PC-3 (cell line): ENCODE measurements around the gene CST1. TPM values are rescaled to one million over a fixed set of nuclear protein-coding genes. Genes with fewer than 3 reads are reported as not detected.

Experiments
- ATAC-seq: fragments of 200-7000 bp; cut with Tn5 transposase; 2 replicates; pipeline ENCODE4 v1.9.1; 2020; ENCODE audit warnings: mild to moderate bottlenecking, moderate library complexity
- BruUV-seq: library from RNA; stranded (reverse); fragments of 400-500 nt; replicated peaks from 2 replicates; lab custom pipeline; 2021; lab: Mats Ljungman, UMichigan
- CTCF ChIA-PET: fragments of 300-600 bp; sonication (Branson Sonifier 250); formaldehyde crosslinking; loops from one replicate; lab custom pipeline; 2022; ENCODE audit warnings: antibody characterized with exemption; lab: Charles Lee
- POLR2A ChIA-PET: fragments of 300-600 bp; sonication (Branson Sonifier 250); formaldehyde crosslinking; loops from one replicate; lab custom pipeline; 2022; ENCODE audit warnings: antibody characterized with exemption; ENCODE audit not compliant: unreplicated experiment; lab: Charles Lee
- DNase-seq: peaks from one replicate; pipeline ENCODE4 v3.0.0-alpha.2; 2015
- H2AFZ ChIP-seq: fragments of 300-600 bp; sonication (generic); 2 replicates; pipeline ENCODE4 v1.6.0; 2016; ENCODE audit warnings: antibody characterized with exemption, low read length
- H3F3A ChIP-seq: fragments of 300-600 bp; sonication (generic); one replicate; pipeline ENCODE4 v1.6.0; 2017; ENCODE audit warnings: antibody characterized with exemption, low read length, control low read depth, mild to moderate bottlenecking; ENCODE audit not compliant: unreplicated experiment
- H3K27ac ChIP-seq: fragments of 300-600 bp; sonication (generic); 2 replicates; pipeline ENCODE4 v1.5.1; 2016; ENCODE audit warnings: mild to moderate bottlenecking, low read length
- H3K27me3 ChIP-seq: fragments of 300-600 bp; sonication (generic); 2 replicates; pipeline ENCODE4 v1.6.1; 2016; ENCODE audit warnings: low read length, mixed read lengths
- H3K36me3 ChIP-seq: fragments of 300-600 bp; sonication (generic); 2 replicates; pipeline ENCODE4 v1.6.1; 2016; ENCODE audit warnings: low read depth, mixed run types, low read length, mixed read lengths
- H3K4me1 ChIP-seq: fragments of 300-600 bp; sonication (generic); 2 replicates; pipeline ENCODE4 v1.5.1; 2016; ENCODE audit warnings: low read length; ENCODE audit not compliant: insufficient read depth
- H3K4me2 ChIP-seq: fragments of 300-600 bp; sonication (generic); 2 replicates; pipeline ENCODE4 v1.6.0; 2016; ENCODE audit warnings: low read length
- H3K4me3 ChIP-seq: fragments of 300-600 bp; sonication (generic); 2 replicates; pipeline ENCODE4 v1.5.1; 2016; ENCODE audit warnings: mild to moderate bottlenecking, low read length, mixed read lengths
- H3K79me2 ChIP-seq: fragments of 300-600 bp; sonication (generic); 2 replicates; pipeline ENCODE4 v1.6.1; 2017; ENCODE audit warnings: low read length, mixed read lengths
- H3K9ac ChIP-seq: fragments of 300-600 bp; sonication (generic); 2 replicates; pipeline ENCODE4 v1.6.0; 2016; ENCODE audit warnings: mild to moderate bottlenecking, low read length
- H3K9me2 ChIP-seq: fragments of 300-600 bp; sonication (generic); replicated peaks from 2 replicates; pipeline ENCODE4 v1.6.1; 2016; ENCODE audit warnings: mixed run types, low read length, mixed read lengths
- H3K9me3 ChIP-seq: fragments of 300-600 bp; sonication (generic); 2 replicates; pipeline ENCODE4 v1.6.1; 2016; ENCODE audit warnings: low read length, mixed read lengths
- H4K20me1 ChIP-seq: fragments of 300-600 bp; sonication (generic); 2 replicates; pipeline ENCODE4 v1.6.1; 2016; ENCODE audit warnings: low read length, mixed read lengths
- CTCF ChIP-seq: fragments of 300-600 bp; sonication (generic); conservative IDR thresholded peaks from 2 replicates; pipeline ENCODE4 v1.5.1; 2017; ENCODE audit warnings: antibody characterized with exemption, low read depth, mild to moderate bottlenecking, low read length
- EZH2 ChIP-seq: fragments of 300-600 bp; sonication (generic); IDR thresholded peaks from one replicate; pipeline ENCODE4 v1.6.1; 2017; ENCODE audit warnings: antibody characterized with exemption, mild to moderate bottlenecking, low read length; ENCODE audit not compliant: unreplicated experiment
- EZH2phosphoT487 ChIP-seq: fragments of 300-600 bp; sonication (generic); IDR thresholded peaks from 2 replicates; pipeline ENCODE4 v1.6.1; 2018; ENCODE audit warnings: mild to moderate bottlenecking, antibody characterized with exemption, low read length, borderline replicate concordance
- intact Hi-C: fragments of 100-400 bp; cut with micrococcal nuclease; formaldehyde crosslinking; loops from 2 replicates; pipeline ENCODE4 v1.9.0; 2023
- total RNA-seq: library from RNA; depleted of rRNA; stranded (reverse); fragments of >200 nt; gene quantifications from 2 replicates; pipeline ENCODE4 v1.2.3, GENCODE V29; 2014

Gene CST1
- total RNA-seq, 1 experiment from 2014 or later, result 0.22 TPM

- BruUV-seq, result no TSS peak
- no peaks in the 10 kb centered on the region for H3K36me3 ChIP-seq
- H3K9me2 ChIP-seq, result no peaks in the 10 kb centered on the region
- DNase-seq (no peak), ATAC-seq (no peak)
- no peaks in the 10 kb centered on the region for H3K79me2 ChIP-seq
- POLR2A ChIA-PET, result no interaction called here
- TF ChIP-seq CTCF, result no peak
- no peak for TF ChIP-seq EZH2phosphoT487
- no peak for TF ChIP-seq EZH2
- H2AFZ ChIP-seq, result no peak overlapping the region
- H3K4me2 ChIP-seq, result no peak overlapping the region
- H3K4me3 ChIP-seq, result no peak overlapping the region
- H3K27ac ChIP-seq, result no peak overlapping the region
- H3K9me3 ChIP-seq, result no peaks in the 10 kb centered on the region
- H3K4me1 ChIP-seq, result no peaks in the 10 kb centered on the region
- H3F3A ChIP-seq, result no peaks in the 10 kb centered on the region
- CTCF ChIA-PET, result no interaction called here
- H3K27me3 ChIP-seq, result peaks cover 48% of the 10 kb centered on the region; the same call in 1 of the 2 replicates
- H3K9ac ChIP-seq, result no peak overlapping the region
- intact Hi-C loops, result no loop called here
- no peaks in the 10 kb centered on the region for H4K20me1 ChIP-seq
Measured at GRCh38 chr20:23710771-23711170, 40.0 kb downstream of the CST1 start.

- H3K9me2 ChIP-seq, result no peaks in the 10 kb centered on the region
- DNase-seq, result no peak
- no peaks in the 10 kb centered on the region for H3K79me2 ChIP-seq
- no peaks in the 10 kb centered on the region for H3K36me3 ChIP-seq
- H3F3A ChIP-seq, result no peaks in the 10 kb centered on the region
- BruUV-seq, result no TSS peak
- H4K20me1 ChIP-seq, result no peaks in the 10 kb centered on the region
- POLR2A ChIA-PET, result no interaction called here
- peaks cover 41% of the 10 kb centered on the region; the same call in 1 of the 2 replicates for H3K27me3 ChIP-seq
- no peak overlapping the region for H3K4me2 ChIP-seq
- H3K4me1 ChIP-seq, result no peaks in the 10 kb centered on the region
- H2AFZ ChIP-seq, result no peak overlapping the region
- H3K4me3 ChIP-seq, result no peak overlapping the region
- CTCF ChIA-PET, result no interaction called here
- H3K27ac ChIP-seq, result no peak overlapping the region
- no peaks in the 10 kb centered on the region for H3K9me3 ChIP-seq
- no peak overlapping the region for H3K9ac ChIP-seq
- TF ChIP-seq EZH2, result no peak
- no peak for TF ChIP-seq CTCF
- TF ChIP-seq EZH2phosphoT487, result no peak
- ATAC-seq, result no peak
- intact Hi-C loops, result no loop called here
Measured at GRCh38 chr20:23705895-23706294, 44.8 kb downstream of the CST1 start.

GRCh38 chr20:23702021-23702420 lies 48.7 kb downstream of the CST1 start:
- ATAC-seq (no peak), DNase-seq (no peak)
- Histone ChIP-seq H3K4me2 (no peak overlapping the region), H3K36me3 (no peaks in the 10 kb centered on the region), H4K20me1 (no peaks in the 10 kb centered on the region), H3K27ac (no peak overlapping the region), H3K9me2 (no peaks in the 10 kb centered on the region), H3K9ac (no peak overlapping the region), H3K9me3 (no peaks in the 10 kb centered on the region), H3K27me3 (peaks cover 28% of the 10 kb centered on the region; the same call in 1 of the 2 replicates), H2AFZ (no peak overlapping the region), H3K4me3 (no peak overlapping the region), H3K79me2 (no peaks in the 10 kb centered on the region), H3F3A (no peaks in the 10 kb centered on the region), H3K4me1 (no peaks in the 10 kb centered on the region)
- ChIA-PET CTCF (no interaction called here), POLR2A (no interaction called here)
- TF ChIP-seq EZH2phosphoT487 (no peak), EZH2 (no peak)
- intact Hi-C loops, result no loop called here
- no TSS peak for BruUV-seq
